Endothelial cell of umbilical vein (primary cell): ENCODE results near the gene PKD2L2. TPM values are rescaled to one million over a fixed set of nuclear protein-coding genes. Genes with fewer than 3 reads are reported as not detected.

ENCODE experiments used
- BruUV-seq: library from RNA; stranded (reverse); fragments of 400-500 nt; replicated peaks from 2 replicates; lab custom pipeline; 2021; lab: Mats Ljungman, UMichigan
- CTCF ChIA-PET: fragments of 300-600, 350-600 bp; sonication (Branson Sonifier 250); formaldehyde crosslinking; loops from one replicate; lab custom pipeline; 2021; ENCODE audit warnings: antibody characterized with exemption, inconsistent platforms; lab: Charles Lee
- POLR2A ChIA-PET: fragments of 300-600, 350-600 bp; sonication (Branson Sonifier 250); formaldehyde crosslinking; loops from one replicate; lab custom pipeline; 2021; ENCODE audit warnings: antibody characterized with exemption, inconsistent platforms; lab: Charles Lee
- DNase-seq: peaks from one replicate; pipeline ENCODE4 v3.0.0-alpha.2; 2011; ENCODE audit warnings: low read depth, low spot score
- FAIRE-seq: peaks from 2 replicates; lab custom pipeline; 2011; peaks lifted over from hg19 to GRCh38; lab: Jason Lieb, UNC
- H2AFZ ChIP-seq: 2 replicates; pipeline ENCODE4 v1.6.0; 2012; ENCODE audit warnings: low read depth, low read length, control low read depth, inconsistent platforms
- H3K27ac ChIP-seq: 2 replicates; pipeline ENCODE4 v1.5.1; 2011; ENCODE audit warnings: low read depth, mild to moderate bottlenecking, control low read depth, low read length, moderate library complexity; ENCODE audit not compliant: insufficient read depth
- H3K27me3 ChIP-seq, 2 experiments: 2 replicates each; pipeline versions ENCODE4 v1.6.0 to v1.6.1; 2011; ENCODE audit warnings: low read length in 2 of 2, mixed read lengths in 1 of 2; ENCODE audit not compliant: control insufficient read depth in 2 of 2, insufficient read depth in 2 of 2
- H3K36me3 ChIP-seq, 2 experiments: 2 replicates in 1 of 2; 3 replicates in 1 of 2; pipeline ENCODE4 v1.5.1; 2011; ENCODE audit warnings: low read length in 2 of 2, mild to moderate bottlenecking in 1 of 2, moderate library complexity in 1 of 2; ENCODE audit not compliant: control insufficient read depth in 2 of 2, insufficient read depth in 2 of 2; ENCODE audit errors: extremely low read depth in 1 of 2
- H3K4me1 ChIP-seq: 3 replicates; pipeline ENCODE4 v1.5.1; 2011; ENCODE audit warnings: mild to moderate bottlenecking, low read length; ENCODE audit not compliant: control insufficient read depth, insufficient read depth; ENCODE audit errors: extremely low read depth
- H3K4me2 ChIP-seq: 2 replicates; pipeline ENCODE4 v1.6.1; 2011; ENCODE audit warnings: low read length, control low read depth, mixed read lengths; ENCODE audit not compliant: insufficient read depth
- H3K4me3 ChIP-seq, 3 experiments: fragments of 200-600 bp in 1 of 3; sonication (generic), shearing (Covaris generic) in 1 of 3; replicated peaks in 1 of 3; 2 replicates each; pipeline ENCODE4 v1.5.1; 2011 to 2016; ENCODE audit warnings: control low read depth in 3 of 3, low read length in 3 of 3, mild to moderate bottlenecking in 2 of 3, inconsistent platforms in 1 of 3, low read depth in 1 of 3, moderate library complexity in 1 of 3; ENCODE audit not compliant: insufficient read depth in 1 of 3
- H3K79me2 ChIP-seq: 2 replicates; pipeline ENCODE4 v1.6.0; 2012; ENCODE audit warnings: low read length, inconsistent platforms; ENCODE audit not compliant: control insufficient read depth, insufficient read depth
- H3K9ac ChIP-seq: replicated peaks from 2 replicates; pipeline ENCODE3; 2011; ENCODE audit warnings: low read length, control low read depth; ENCODE audit not compliant: insufficient read depth; ENCODE audit errors: extremely low read depth
- H3K9me1 ChIP-seq: replicated peaks from 3 replicates; pipeline ENCODE4 v1.6.0; 2011; ENCODE audit warnings: mild to moderate bottlenecking, low read length; ENCODE audit not compliant: control insufficient read depth, insufficient read depth; ENCODE audit errors: extremely low read depth
- H3K9me3 ChIP-seq: replicated peaks from 2 replicates; pipeline ENCODE4 v1.5.1; 2012; ENCODE audit warnings: low read length, inconsistent platforms; ENCODE audit not compliant: control insufficient read depth, insufficient read depth
- H4K20me1 ChIP-seq: replicated peaks from 2 replicates; pipeline ENCODE3; 2011; ENCODE audit warnings: mild to moderate bottlenecking, low read length; ENCODE audit not compliant: control insufficient read depth, insufficient read depth; ENCODE audit errors: extremely low read depth
- CTCF ChIP-seq, 2 donors: IDR thresholded peaks; 1 replicate in 1 of 2; 2 replicates in 1 of 2; pipeline ENCODE4 v1.5.1; 2011; ENCODE audit warnings: low read length in 2 of 2, mild to moderate bottlenecking in 2 of 2, moderate library complexity in 2 of 2, control low read depth in 1 of 2, inconsistent platforms in 1 of 2, low read depth in 1 of 2; ENCODE audit not compliant: insufficient read depth in 1 of 2; ENCODE audit errors: extremely low read depth in 1 of 2
- EZH2 ChIP-seq: IDR thresholded peaks from 2 replicates; pipeline ENCODE4 v1.6.1; 2012; ENCODE audit warnings: borderline replicate concordance, low read depth, mild to moderate bottlenecking, moderate library complexity, low read length, inconsistent platforms; ENCODE audit not compliant: severe bottlenecking
- FOS ChIP-seq: IDR thresholded peaks from 2 replicates; pipeline ENCODE4 v1.6.1; 2011; ENCODE audit warnings: mild to moderate bottlenecking, low read length, moderate library complexity, borderline replicate concordance; ENCODE audit not compliant: insufficient read depth
- GATA2 ChIP-seq: IDR thresholded peaks from 2 replicates; pipeline ENCODE4 v1.7.0; 2011; ENCODE audit warnings: low read depth, mild to moderate bottlenecking, moderate library complexity, mixed read lengths, low read length; ENCODE audit not compliant: insufficient read length, insufficient read depth
- JUN ChIP-seq: IDR thresholded peaks from 2 replicates; pipeline ENCODE4 v1.6.1; 2011; ENCODE audit warnings: borderline replicate concordance, low read depth; ENCODE audit not compliant: insufficient read length, insufficient read depth
- MAX ChIP-seq: IDR thresholded peaks from 2 replicates; pipeline ENCODE4 v1.6.1; 2011; ENCODE audit not compliant: insufficient read depth, insufficient read length
- MYC ChIP-seq: IDR thresholded peaks from one replicate; pipeline ENCODE4 v1.6.1; 2011; ENCODE audit warnings: mild to moderate bottlenecking, low read depth, low read length
- POLR2A ChIP-seq: IDR thresholded peaks from 2 replicates; pipeline ENCODE4 v1.6.1; 2012; ENCODE audit warnings: low read depth, mild to moderate bottlenecking, control low read depth, low read length
- POLR2AphosphoS5 ChIP-seq: IDR thresholded peaks from 2 replicates; pipeline ENCODE4 v1.6.1; 2012; ENCODE audit warnings: low read depth, mild to moderate bottlenecking, control low read depth, low read length, moderate library complexity; ENCODE audit not compliant: insufficient read depth
- dilution Hi-C: fragments of 300-500 bp; cut with MboI; formaldehyde crosslinking; loops from one replicate; pipeline ENCODE4 v1.15.0; 2019; ENCODE audit warnings: low sequenced_read_pairs; ENCODE audit not compliant: extremely low pct_ligation_motif_present
- intact Hi-C: fragments of 100-400 bp; cut with micrococcal nuclease; formaldehyde crosslinking; loops from one replicate; pipeline ENCODE4 v1.10.0; 2022
- polyA plus RNA-seq, 4 experiments: library from polyadenylated mRNA; depleted of rRNA in 3 of 4; stranded (reverse) in 3 of 4; unstranded in 1 of 4; fragments of >200 nt; gene quantifications; 2 replicates each; pipeline versions ENCODE4 v1.2.1 to v1.2.3, GENCODE V29; 2011 to 2012; ENCODE audit warnings: missing spikeins in 1 of 4
- total RNA-seq: library from RNA; stranded (reverse); gene quantifications from 2 replicates; pipeline ENCODE4 v1.2.3, GENCODE V29; 2021

PKD2L2 gene
- total and polyA plus RNA-seq, 2 donors (not counting 3 experiments of a cell fraction or from before 2014, with no cell fraction given), result not detected

- no peaks in the 10 kb centered on the region for H3K36me3 ChIP-seq
- dilution Hi-C loops (no loop called here), intact Hi-C loops (no loop called here)
- CTCF ChIA-PET, result no interaction called here
- H3K27me3 ChIP-seq, result no peaks in the 10 kb centered on the region
- POLR2A ChIA-PET, result no interaction called here
- H4K20me1 ChIP-seq, result no peaks in the 10 kb centered on the region
- TF ChIP-seq MYC (no peak), JUN (no peak), EZH2 (no peak), POLR2A (no peak), FOS (no peak), GATA2 (no peak)
- FAIRE-seq, result no peak
- H3K9ac ChIP-seq, result no peak overlapping the region
- BruUV-seq, result no TSS peak
- H3K9me1 ChIP-seq, result no peaks in the 10 kb centered on the region
- no peaks in the 10 kb centered on the region for H3K79me2 ChIP-seq
- H3K4me2 ChIP-seq, result no peak overlapping the region
- H3K9me3 ChIP-seq, result no peaks in the 10 kb centered on the region
- no peak overlapping the region for H3K27ac ChIP-seq
- no peaks in the 10 kb centered on the region for H3K4me1 ChIP-seq
- no peak overlapping the region for H2AFZ ChIP-seq
- no peak for DNase-seq
- no peak overlapping the region for H3K4me3 ChIP-seq
These were observed 86.0 kb downstream of the PKD2L2 start for GRCh38 chr5:137975208-137975607.

GRCh38 chr5:137989419-137989818, 100.2 kb downstream of the PKD2L2 start:
- no peaks in the 10 kb centered on the region for H3K9me3 ChIP-seq
- H3K9ac ChIP-seq, result no peak overlapping the region
- H3K4me1 ChIP-seq, result no peaks in the 10 kb centered on the region
- FAIRE-seq (no peak), DNase-seq (no peak)
- no peaks in the 10 kb centered on the region for H4K20me1 ChIP-seq
- ChIA-PET CTCF (interaction anchor here (1.4 to 1.5 kb wide), 2 partner anchors 47 to 211 kb away, joined by 3 to 7 read pairs; no protein-coding TSS in a partner anchor), POLR2A (no interaction called here)
- dilution Hi-C loops, result no loop called here
- H3K36me3 ChIP-seq, result no peaks in the 10 kb centered on the region
- no peak overlapping the region for H3K4me3 ChIP-seq
- peaks cover 8% of the 10 kb centered on the region for H3K79me2 ChIP-seq
- BruUV-seq, result no TSS peak
- H3K27me3 ChIP-seq, result no peaks in the 10 kb centered on the region
- intact Hi-C loops, result no loop called here
- H2AFZ ChIP-seq, result no peak overlapping the region
- no peak for TF ChIP-seq MAX
- TF ChIP-seq FOS, result no peak
- TF ChIP-seq GATA2, result no peak
- no peak for TF ChIP-seq EZH2
- TF ChIP-seq MYC, result no peak
- TF ChIP-seq POLR2A, result no peak
- TF ChIP-seq CTCF (IDR thresholded peaks at IDR 0.05; ENCODE audit: extremely low read depth in 1 of 2, insufficient read depth in 1 of 2, low read depth in 1 of 2, low read length in 2 of 2), result no peak
- no peak for TF ChIP-seq JUN
- TF ChIP-seq POLR2AphosphoS5, result no peak
- H3K9me1 ChIP-seq, result no peaks in the 10 kb centered on the region
- H3K4me2 ChIP-seq, result no peak overlapping the region
- no peak overlapping the region for H3K27ac ChIP-seq
